Muscle of leg (tissue), 16 donors: ENCODE data around the gene NEUROD2. TPM values are rescaled to one million over a fixed set of nuclear protein-coding genes. Genes with fewer than 3 reads are reported as not detected.

ENCODE experiments used
- DNase-seq: peaks from one replicate; pipeline ENCODE4 v3.0.0; 2013
- H3K27ac ChIP-seq: one replicate; pipeline ENCODE4 v1.5.1; 2013; ENCODE audit warnings: mild to moderate bottlenecking, low read length, control low read depth
- H3K27me3 ChIP-seq: one replicate; pipeline ENCODE4 v1.6.1; 2013; ENCODE audit warnings: low read length; ENCODE audit not compliant: control insufficient read depth, insufficient read depth
- H3K36me3 ChIP-seq: one replicate; pipeline ENCODE4 v1.6.1; 2013; ENCODE audit warnings: low read length; ENCODE audit not compliant: control insufficient read depth, insufficient read depth
- H3K4me1 ChIP-seq: one replicate; pipeline ENCODE4 v1.6.1; 2013; ENCODE audit warnings: low read length; ENCODE audit not compliant: control insufficient read depth, insufficient read depth
- H3K4me3 ChIP-seq: one replicate; pipeline ENCODE4 v1.5.1; 2013; ENCODE audit warnings: low read length, control low read depth
- H3K9me3 ChIP-seq: replicated peaks from 2 replicates; pipeline ENCODE4 v1.6.1; 2013; ENCODE audit warnings: low read depth, low read length; ENCODE audit not compliant: control insufficient read depth
- WGBS: methylation state at CpG from one replicate; pipeline ENCODE4 v1.1.5; 2013; ENCODE audit warnings: missing lambda C conversion rate; ENCODE audit not compliant: insufficient coverage; 5-methylcytosine and 5-hydroxymethylcytosine counted together
- long read RNA-seq, 11 donors: transcript quantifications; one replicate each; lab custom pipeline, GENCODE V29; 2026
- polyA plus RNA-seq, 8 donors: library from polyadenylated mRNA; unstranded; fragments of 120-200 nt; gene quantifications; one replicate each; pipeline versions ENCODE4 v1.2.1 to v1.2.3, GENCODE V29; 2013; ENCODE audit warnings: inconsistent platforms in 1 of 8, low replicate concordance in 1 of 8; ENCODE audit not compliant: insufficient read length in 8 of 8, insufficient read depth in 1 of 8
- total RNA-seq: library from RNA; stranded (reverse); fragments of 120-200 nt; gene quantifications from one replicate; pipeline ENCODE4 v1.2.4, GENCODE V29; 2013

Gene NEUROD2
- not detected for total RNA-seq
- polyA plus RNA-seq, result under 1 TPM in 7 of 8 donors, not detected in 1; 0.01 to 0.11 (median 0.05) TPM
- long read RNA-seq, donor 1, result 0 reads
- long read RNA-seq, donor 2, result 0 reads
- long read RNA-seq, donor 3, result 0 reads
- long read RNA-seq, donor 4, full-length matches to known transcripts, result 2 of 2 reads
- long read RNA-seq, donor 4, partial matches to known transcripts, result 0 of 2 reads
- long read RNA-seq, donor 4, other reads (novel, unspliced or antisense), result 0 of 2 reads
- long read RNA-seq, donor 5, full-length matches to known transcripts, result 2 of 2 reads
- long read RNA-seq, donor 5, partial matches to known transcripts, result 0 of 2 reads
- long read RNA-seq, donor 5, other reads (novel, unspliced or antisense), result 0 of 2 reads
- long read RNA-seq, donor 6, result 0 reads
- long read RNA-seq, donor 7, full-length matches to known transcripts, result 4 of 4 reads
- long read RNA-seq, donor 7, partial matches to known transcripts, result 0 of 4 reads
- long read RNA-seq, donor 7, other reads (novel, unspliced or antisense), result 0 of 4 reads
- long read RNA-seq, donor 8, result 0 reads
- long read RNA-seq, donor 9, full-length matches to known transcripts, result 1 of 1 reads
- long read RNA-seq, donor 9, partial matches to known transcripts, result 0 of 1 reads
- long read RNA-seq, donor 9, other reads (novel, unspliced or antisense), result 0 of 1 reads
- long read RNA-seq, donor 10, result 0 reads
- long read RNA-seq, donor 11, result 0 reads

GRCh38 chr17:39607851-39608130 lies at the start of gene NEUROD2:
Gene NEUROD2, minus strand, starts transcription at chr17:39607920. Its CDS starts 1,321 bp downstream, at chr17:39606599.
- no peak within 1 kb of the TSS for H3K4me3 ChIP-seq
- H3K27me3 ChIP-seq, result peaks cover 94% of the 10 kb centered on the region
- 2% methylated on average over 11 of the region's 20 CpGs for WGBS
- H3K4me1 ChIP-seq, result peaks cover 31% of the 10 kb centered on the region
- no peak within 1 kb of the TSS for H3K27ac ChIP-seq
- no peaks in the 10 kb centered on the region for H3K36me3 ChIP-seq
- DNase-seq, result no peak
- no peaks in the 10 kb centered on the region for H3K9me3 ChIP-seq

- DNase-seq, result no peak
- Histone ChIP-seq H3K9me3 (no peaks in the 10 kb centered on the region), H3K36me3 (peaks cover 37% of the 10 kb centered on the region), H3K27me3 (no peaks in the 10 kb centered on the region), H3K4me1 (peaks cover 13% of the 10 kb centered on the region), H3K27ac (no peak overlapping the region), H3K4me3 (no peak overlapping the region)
- no CpG with 5 or more reads among the region's 2 CpGs for WGBS
Measured at GRCh38 chr17:39655105-39655504, 47.4 kb upstream of the NEUROD2 start.

GRCh38 chr17:39653662-39654331 lies 46.1 kb upstream of the NEUROD2 start:
- DNase-seq, result no peak
- Histone ChIP-seq H3K4me3 (no peak overlapping the region), H3K27me3 (no peaks in the 10 kb centered on the region), H3K9me3 (no peaks in the 10 kb centered on the region), H3K27ac (no peak overlapping the region), H3K36me3 (peaks cover 26% of the 10 kb centered on the region), H3K4me1 (peaks cover 6% of the 10 kb centered on the region)
- whole genome bisulfite sequencing, result 72% methylated on average over 7 of the region's 14 CpGs

GRCh38 chr17:39653316-39653661 lies 45.6 kb upstream of the NEUROD2 start:
- no peak for DNase-seq
- no peak overlapping the region for H3K27ac ChIP-seq
- H3K27me3 ChIP-seq, result no peaks in the 10 kb centered on the region
- peaks cover 22% of the 10 kb centered on the region for H3K36me3 ChIP-seq
- H3K9me3 ChIP-seq, result no peaks in the 10 kb centered on the region
- 81% methylated on average over 6 of the region's 12 CpGs for WGBS
- peaks cover 6% of the 10 kb centered on the region for H3K4me1 ChIP-seq
- H3K4me3 ChIP-seq, result no peak overlapping the region

GRCh38 chr17:39652587-39653315 lies 45.0 kb upstream of the NEUROD2 start:
- 53% methylated on average over 7 of the region's 7 CpGs for WGBS
- no peaks in the 10 kb centered on the region for H3K27me3 ChIP-seq
- peaks cover 16% of the 10 kb centered on the region for H3K36me3 ChIP-seq
- H3K4me3 ChIP-seq, result no peak overlapping the region
- no peak for DNase-seq
- no peak overlapping the region for H3K27ac ChIP-seq
- no peaks in the 10 kb centered on the region for H3K9me3 ChIP-seq
- H3K4me1 ChIP-seq, result peaks cover 6% of the 10 kb centered on the region

- WGBS, result 64% methylated on average over 2 of the region's 8 CpGs
- H3K27ac ChIP-seq, result no peak overlapping the region
- no peak overlapping the region for H3K4me3 ChIP-seq
- peaks cover 6% of the 10 kb centered on the region for H3K4me1 ChIP-seq
- H3K9me3 ChIP-seq, result no peaks in the 10 kb centered on the region
- DNase-seq, result no peak
- peaks cover 12% of the 10 kb centered on the region for H3K36me3 ChIP-seq
- H3K27me3 ChIP-seq, result no peaks in the 10 kb centered on the region
Measured at GRCh38 chr17:39651923-39652586, 44.3 kb upstream of the NEUROD2 start.

GRCh38 chr17:39650121-39650579 lies 42.4 kb upstream of the NEUROD2 start:
- no peak for DNase-seq
- H3K4me3 ChIP-seq, result no peak overlapping the region
- no peaks in the 10 kb centered on the region for H3K27me3 ChIP-seq
- WGBS, result no CpG with 5 or more reads among the region's 11 CpGs
- H3K9me3 ChIP-seq, result no peaks in the 10 kb centered on the region
- peaks cover 6% of the 10 kb centered on the region for H3K4me1 ChIP-seq
- no peak overlapping the region for H3K27ac ChIP-seq
- peaks cover 12% of the 10 kb centered on the region for H3K36me3 ChIP-seq

- Histone ChIP-seq H3K4me1 (peaks cover 6% of the 10 kb centered on the region), H3K36me3 (peaks cover 3% of the 10 kb centered on the region)
- WGBS, result 72% methylated on average over 6 of the region's 15 CpGs
Measured at GRCh38 chr17:39648616-39649366, 41.1 kb upstream of the NEUROD2 start.

GRCh38 chr17:39647256-39647655 lies 39.5 kb upstream of the NEUROD2 start:
- no peak overlapping the region for H3K27ac ChIP-seq
- no peaks in the 10 kb centered on the region for H3K4me1 ChIP-seq
- no peaks in the 10 kb centered on the region for H3K9me3 ChIP-seq
- no peak for DNase-seq
- H3K4me3 ChIP-seq, result no peak overlapping the region
- H3K36me3 ChIP-seq, result peaks cover 4% of the 10 kb centered on the region
- H3K27me3 ChIP-seq, result no peaks in the 10 kb centered on the region
- 0% methylated on average over 1 of the region's 5 CpGs for WGBS

More at GRCh38 chr17:39648616-39649366, 41.1 kb upstream of the NEUROD2 start:
- H3K9me3 ChIP-seq, result no peaks in the 10 kb centered on the region
- no peaks in the 10 kb centered on the region for H3K27me3 ChIP-seq
- H3K4me3 ChIP-seq, result no peak overlapping the region
- no peak overlapping the region for H3K27ac ChIP-seq
- DNase-seq, result no peak
